Measurements from ENCODE around the gene IBA57. TPM values are rescaled to one million over a fixed set of nuclear protein-coding genes. Genes with fewer than 3 reads are reported as not detected.
A peak's percentile ranks its signal among the peaks of the same experiment; 100 is the strongest.

The IBA57 gene
- total RNA-seq, 4 donors from 2014 or later = 3.7 to 11.8 (median 6.6) TPM

DNA sequence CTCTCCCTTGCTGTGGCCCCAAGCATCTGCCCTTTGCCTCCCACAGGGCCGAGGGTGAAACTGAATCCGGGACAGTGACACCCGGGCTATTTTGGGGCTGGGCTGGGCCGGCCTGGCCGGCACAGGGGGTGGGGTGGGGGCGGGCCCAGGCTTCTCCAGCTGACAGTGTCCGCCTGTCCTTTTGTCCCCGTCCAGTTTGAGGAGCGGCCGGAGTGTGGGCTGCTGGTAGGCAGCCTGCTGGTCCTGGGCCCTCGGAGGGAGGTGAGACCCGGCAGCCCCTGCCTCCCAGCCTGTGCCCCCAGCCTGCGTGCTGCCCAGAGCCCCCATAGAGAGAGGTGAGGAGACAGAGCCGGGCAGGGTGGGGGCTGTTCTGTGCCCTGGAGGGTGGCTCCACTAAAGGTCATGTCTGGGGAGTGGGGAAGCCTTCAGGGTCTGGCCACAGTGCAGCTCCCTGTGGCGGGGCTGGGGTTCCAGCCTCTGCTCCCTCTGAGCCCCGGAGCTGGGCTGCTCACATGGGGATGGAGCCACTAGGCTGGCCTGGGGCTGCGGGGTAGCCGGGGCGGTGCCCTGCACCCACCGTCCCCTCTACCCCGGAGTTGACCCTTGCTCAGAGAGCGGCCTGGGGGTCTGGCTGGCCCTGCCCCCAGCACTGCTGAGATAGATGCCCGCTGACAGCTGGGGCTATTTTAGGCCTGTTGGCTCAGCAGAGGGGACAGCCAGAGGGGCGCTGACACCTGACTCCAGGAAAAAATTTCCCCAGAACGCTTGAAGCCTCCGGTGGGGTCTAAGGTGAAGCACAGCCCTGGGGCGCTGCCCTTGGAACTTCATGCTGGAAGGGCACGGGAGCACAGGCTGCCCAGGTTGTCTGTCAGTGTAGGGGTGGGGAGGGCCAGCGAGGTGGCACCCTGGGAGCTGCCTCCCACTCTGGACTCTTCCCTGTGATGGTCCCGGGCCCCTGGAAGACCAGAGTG, 42.5 kb downstream of the IBA57 start, which contains the start of gene OBSCN:
OBSCN (plus strand) TSS at position 194 of the 971 bp plus-strand sequence. CDS start 3,740 bp downstream, outside the sequence.
- no peak for DNase-seq (ENCODE audit: extremely low spot score)
- intact Hi-C loops (cut with DNase I) = no loop called here
- no peaks in the 10 kb centered on the region for H3K36me3 ChIP-seq
- H3K27ac ChIP-seq (replicated peaks in 1 of 4) = peak within 1 kb of the TSS in 1 of 4 donors; percentile 12
- WGBS = 0% methylated on average over 2 of the region's 30 CpGs
- peaks cover 0 to 59% (median 14%) of the 10 kb centered on the region in 4 donors for H3K27me3 ChIP-seq
- H3K4me3 ChIP-seq = peak within 1 kb of the TSS in 3 of 4 donors; percentile 12 to 27 (median 25)
- peak; percentile 79 for TF ChIP-seq POLR2A (IDR thresholded peaks at IDR 0.05; ENCODE audit: low read depth)
- no peak for TF ChIP-seq POLR2AphosphoS5 (IDR thresholded peaks at IDR 0.05)
- TF ChIP-seq EP300 (IDR thresholded peaks at IDR 0.05) = no peak
- no peaks in the 10 kb centered on the region for H3K9me3 ChIP-seq
- peaks cover 9 to 22% (median 15%) of the 10 kb centered on the region in 4 donors for H3K4me1 ChIP-seq

DNA sequence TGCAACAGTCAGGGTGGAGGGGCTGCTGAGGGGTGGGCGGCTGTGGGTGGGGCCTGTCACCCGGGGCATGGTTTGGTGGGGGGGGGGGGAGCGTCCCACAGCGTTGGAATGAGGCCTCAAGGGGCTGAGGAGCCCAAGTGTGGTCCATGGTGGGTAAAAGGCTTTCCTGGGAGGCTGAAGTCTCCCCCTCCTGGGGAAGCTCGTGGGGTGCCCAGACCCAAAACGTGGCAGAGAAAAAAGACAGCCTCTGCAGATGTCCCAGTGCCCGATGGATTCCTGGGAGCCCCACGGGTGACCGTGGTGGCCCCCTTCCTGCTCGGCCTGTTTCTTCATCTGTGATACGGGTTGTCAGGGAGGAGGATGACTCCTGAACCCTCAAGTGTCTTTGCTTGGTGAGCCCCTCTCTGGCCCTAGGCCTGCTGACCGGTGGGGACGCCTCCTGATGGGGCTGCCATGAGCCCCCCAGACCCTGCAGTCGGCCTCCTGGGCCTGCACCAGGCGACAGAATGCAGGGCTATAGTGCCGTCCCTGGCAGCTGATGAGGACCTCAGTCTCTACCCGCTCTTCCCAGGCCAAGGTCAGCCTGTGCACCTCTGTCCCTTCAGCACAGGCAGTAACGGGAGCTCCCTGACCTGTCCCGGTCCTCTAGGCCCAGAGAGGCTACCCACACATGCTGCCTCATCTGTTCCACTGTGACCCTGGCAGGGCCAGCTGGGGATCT, 43.4 kb downstream of the IBA57 start:
- H3K4me3 ChIP-seq = peak overlapping the region in 2 of 4 donors; percentile 12 to 13
- no peak for DNase-seq (ENCODE audit: extremely low spot score)
- no peak overlapping the region for H3K27ac ChIP-seq (replicated peaks in 1 of 4)
- H3K4me1 ChIP-seq = peaks cover 18 to 30% (median 23%) of the 10 kb centered on the region in 4 donors
- TF ChIP-seq POLR2A (IDR thresholded peaks at IDR 0.05; ENCODE audit: low read depth) = no peak
- no peak for TF ChIP-seq EP300 (IDR thresholded peaks at IDR 0.05)
- TF ChIP-seq POLR2AphosphoS5 (IDR thresholded peaks at IDR 0.05) = no peak
- TF ChIP-seq, protein P1, sequence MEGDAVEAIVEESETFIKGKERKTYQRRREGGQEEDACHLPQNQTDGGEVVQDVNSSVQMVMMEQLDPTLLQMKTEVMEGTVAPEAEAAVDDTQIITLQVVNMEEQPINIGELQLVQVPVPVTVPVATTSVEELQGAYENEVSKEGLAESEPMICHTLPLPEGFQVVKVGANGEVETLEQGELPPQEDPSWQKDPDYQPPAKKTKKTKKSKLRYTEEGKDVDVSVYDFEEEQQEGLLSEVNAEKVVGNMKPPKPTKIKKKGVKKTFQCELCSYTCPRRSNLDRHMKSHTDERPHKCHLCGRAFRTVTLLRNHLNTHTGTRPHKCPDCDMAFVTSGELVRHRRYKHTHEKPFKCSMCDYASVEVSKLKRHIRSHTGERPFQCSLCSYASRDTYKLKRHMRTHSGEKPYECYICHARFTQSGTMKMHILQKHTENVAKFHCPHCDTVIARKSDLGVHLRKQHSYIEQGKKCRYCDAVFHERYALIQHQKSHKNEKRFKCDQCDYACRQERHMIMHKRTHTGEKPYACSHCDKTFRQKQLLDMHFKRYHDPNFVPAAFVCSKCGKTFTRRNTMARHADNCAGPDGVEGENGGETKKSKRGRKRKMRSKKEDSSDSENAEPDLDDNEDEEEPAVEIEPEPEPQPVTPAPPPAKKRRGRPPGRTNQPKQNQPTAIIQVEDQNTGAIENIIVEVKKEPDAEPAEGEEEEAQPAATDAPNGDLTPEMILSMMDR (IDR thresholded peaks at IDR 0.05) = no peak
- intact Hi-C loops (cut with DNase I) = no loop called here
- H3K36me3 ChIP-seq = peaks cover 0 to under 1% (median 0%) of the 10 kb centered on the region in 4 donors
- WGBS = 85% methylated on average over 8 of the region's 19 CpGs
- peaks cover 0 to 65% (median 17%) of the 10 kb centered on the region in 4 donors for H3K27me3 ChIP-seq
- no peaks in the 10 kb centered on the region for H3K9me3 ChIP-seq

DNA sequence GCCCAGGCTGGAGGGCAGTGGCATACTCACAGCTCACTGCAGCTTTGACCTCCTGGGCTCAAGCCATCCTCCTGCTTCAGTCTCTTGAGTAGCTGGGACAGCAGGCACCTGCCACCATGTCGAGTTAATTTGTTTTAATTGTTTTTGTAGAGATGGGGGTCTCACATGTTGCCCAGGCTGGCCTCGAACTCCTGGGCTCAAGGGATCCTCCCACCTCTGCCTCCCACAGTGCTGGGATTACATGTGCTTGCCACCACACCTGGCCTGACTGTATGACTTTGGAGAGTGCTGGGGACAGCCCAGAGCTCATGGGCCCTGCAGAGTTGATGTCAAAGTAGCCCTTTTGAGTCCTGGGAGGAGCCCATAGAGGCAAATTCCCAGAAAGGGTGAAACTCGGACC, 44.1 kb downstream of the IBA57 start:
- intact Hi-C loops (cut with DNase I) = no loop called here
- 88% methylated on average over 3 of the region's 3 CpGs for WGBS
- peaks cover 0 to 8% (median 0%) of the 10 kb centered on the region in 4 donors for H3K36me3 ChIP-seq
- no peak for DNase-seq (ENCODE audit: extremely low spot score)
- peaks cover 21 to 34% (median 27%) of the 10 kb centered on the region in 4 donors for H3K4me1 ChIP-seq
- H3K9me3 ChIP-seq = no peaks in the 10 kb centered on the region
- H3K27ac ChIP-seq (replicated peaks in 1 of 4) = no peak overlapping the region
- TF ChIP-seq EP300 (IDR thresholded peaks at IDR 0.05) (no peak), POLR2A (IDR thresholded peaks at IDR 0.05; ENCODE audit: low read depth) (no peak), POLR2AphosphoS5 (IDR thresholded peaks at IDR 0.05) (no peak)
- TF ChIP-seq, protein P1 (IDR thresholded peaks at IDR 0.05) = no peak
- H3K4me3 ChIP-seq = no peak overlapping the region
- H3K27me3 ChIP-seq = peaks cover 0 to 67% (median 18%) of the 10 kb centered on the region in 4 donors

DNA sequence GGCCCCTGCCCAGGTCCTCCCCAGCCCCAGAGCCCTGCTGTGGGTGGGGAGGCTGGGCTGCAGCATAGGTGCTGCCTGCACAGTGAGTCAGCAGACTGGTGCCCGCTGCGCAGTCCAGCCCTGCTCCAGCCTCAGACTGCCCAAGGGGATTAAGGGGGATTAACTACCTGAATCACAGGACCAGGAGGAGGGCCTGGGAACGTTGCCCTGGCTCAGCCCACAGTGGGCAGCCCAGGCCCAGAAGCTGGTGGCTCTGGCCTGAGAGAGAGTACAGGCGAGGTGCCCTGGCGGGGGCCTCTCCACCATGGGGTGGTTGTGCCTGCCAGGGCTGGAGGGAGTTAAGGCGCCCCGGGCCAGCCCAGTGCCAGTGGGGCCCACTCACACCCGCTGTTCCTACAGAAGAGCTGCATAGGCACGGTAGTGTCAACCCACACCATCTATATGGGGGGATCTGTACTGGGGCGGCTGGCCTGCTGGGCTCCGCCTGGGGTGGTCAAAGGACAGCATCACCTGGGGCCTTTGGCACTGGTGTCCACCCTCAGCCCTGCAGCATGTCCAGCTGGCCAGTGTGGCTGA, 44.6 kb downstream of the IBA57 start:
- WGBS = no CpG with 5 or more reads among the region's 11 CpGs

More for the DNA sequence above, 44.6 kb downstream of the IBA57 start:
- TF ChIP-seq, protein P1 (IDR thresholded peaks at IDR 0.05) = no peak
- TF ChIP-seq POLR2AphosphoS5 (IDR thresholded peaks at IDR 0.05) = no peak
- no peak for TF ChIP-seq POLR2A (IDR thresholded peaks at IDR 0.05; ENCODE audit: low read depth)
- TF ChIP-seq EP300 (IDR thresholded peaks at IDR 0.05) = no peak
- no peaks in the 10 kb centered on the region for H3K9me3 ChIP-seq
- peaks cover 21 to 35% (median 28%) of the 10 kb centered on the region in 4 donors for H3K4me1 ChIP-seq
- intact Hi-C loops (cut with DNase I) = no loop called here
- no peak overlapping the region for H3K4me3 ChIP-seq
- H3K36me3 ChIP-seq = peaks cover 0 to 13% (median 0%) of the 10 kb centered on the region in 4 donors
- peaks cover 0 to 67% (median 18%) of the 10 kb centered on the region in 4 donors for H3K27me3 ChIP-seq
- H3K27ac ChIP-seq (replicated peaks in 1 of 4) = no peak overlapping the region
- DNase-seq (ENCODE audit: extremely low spot score) = no peak

Data from esophagus muscularis mucosa (tissue), 4 donors.